IMR-90 (cell line): Measurements from ENCODE around the gene PRPF8. TPM values are rescaled to one million over a fixed set of nuclear protein-coding genes. Genes with fewer than 3 reads are reported as not detected.

Experiments used
- ATAC-seq: fragments of 200-7000 bp; cut with Tn5 transposase; 2 replicates; pipeline ENCODE4 v1.9.1; 2020; ENCODE audit warnings: low read depth, mild to moderate bottlenecking, moderate library complexity
- BruUV-seq: library from RNA; stranded (reverse); fragments of 400-500 nt; replicated peaks from 2 replicates; lab custom pipeline; 2021; lab: Mats Ljungman, UMichigan
- CTCF ChIA-PET: fragments of 300-600 bp; formaldehyde crosslinking; extraction: SDS; loops from one replicate; lab custom pipeline; 2021; ENCODE audit warnings: antibody characterized with exemption; lab: Yijun Ruan, JAX
- POLR2A ChIA-PET: fragments of 300-600 bp; sonication (Branson Sonifier 250); formaldehyde crosslinking; loops from one replicate; lab custom pipeline; 2022; ENCODE audit warnings: antibody characterized with exemption; ENCODE audit not compliant: unreplicated experiment; lab: Charles Lee
- DNase-seq: peaks from one replicate; pipeline ENCODE4 v3.0.0; 2013
- H2AFZ ChIP-seq: replicated peaks from 2 replicates; pipeline ENCODE3; 2013; ENCODE audit warnings: low read length, mild to moderate bottlenecking; ENCODE audit not compliant: poor library complexity
- H2AK5ac ChIP-seq: 2 replicates; pipeline ENCODE4 v1.6.1; 2013; ENCODE audit warnings: low read depth, low read length, inconsistent platforms
- H2AK9ac ChIP-seq: replicated peaks from 2 replicates; pipeline ENCODE3; 2013; ENCODE audit warnings: mild to moderate bottlenecking, low read depth, low read length, moderate library complexity; ENCODE audit not compliant: poor library complexity
- H2BK120ac ChIP-seq: 2 replicates; pipeline ENCODE4 v1.6.1; 2013; ENCODE audit warnings: low read depth, low read length, inconsistent platforms
- H2BK15ac ChIP-seq: 3 replicates; pipeline ENCODE4 v1.6.1; 2013; ENCODE audit warnings: low read depth, low read length, inconsistent platforms
- H2BK20ac ChIP-seq: 2 replicates; pipeline ENCODE4 v1.6.1; 2013; ENCODE audit warnings: low read depth, mild to moderate bottlenecking, inconsistent platforms, low read length, moderate library complexity
- H2BK5ac ChIP-seq: 2 replicates; pipeline ENCODE4 v1.6.1; 2013; ENCODE audit warnings: mild to moderate bottlenecking, low read depth, low read length, inconsistent platforms; ENCODE audit not compliant: poor library complexity, severe bottlenecking
- H3K14ac ChIP-seq: replicated peaks from 2 replicates; pipeline ENCODE4 v1.6.1; 2013; ENCODE audit warnings: low read depth, low read length, inconsistent platforms
- H3K18ac ChIP-seq: 2 replicates; pipeline ENCODE4 v1.6.1; 2013; ENCODE audit warnings: low read depth, low read length, control low read depth
- H3K23ac ChIP-seq: 2 replicates; pipeline ENCODE4 v1.6.1; 2013; ENCODE audit warnings: low read depth, low read length, inconsistent platforms
- H3K27ac ChIP-seq: 2 replicates; pipeline ENCODE4 v1.5.1; 2013; ENCODE audit warnings: mild to moderate bottlenecking, control low read depth, low read length; ENCODE audit not compliant: insufficient read depth
- H3K27me3 ChIP-seq: 2 replicates; pipeline ENCODE4 v1.6.1; 2013; ENCODE audit warnings: low read length; ENCODE audit not compliant: control insufficient read depth, insufficient read depth
- H3K36me3 ChIP-seq: 2 replicates; pipeline ENCODE4 v1.6.1; 2013; ENCODE audit warnings: low read length, mixed read lengths; ENCODE audit not compliant: control insufficient read depth, insufficient read depth
- H3K4ac ChIP-seq: 2 replicates; pipeline ENCODE4 v1.6.1; 2013; ENCODE audit warnings: low read depth, low read length, inconsistent platforms
- H3K4me1 ChIP-seq: 2 replicates; pipeline ENCODE4 v1.6.1; 2013; ENCODE audit warnings: low read length, mixed read lengths; ENCODE audit not compliant: control insufficient read depth, insufficient read depth
- H3K4me2 ChIP-seq: 2 replicates; pipeline ENCODE4 v1.6.1; 2013; ENCODE audit warnings: low read depth, mild to moderate bottlenecking, control low read depth, low read length, moderate library complexity
- H3K4me3 ChIP-seq: 2 replicates; pipeline ENCODE4 v1.5.1; 2013; ENCODE audit warnings: low read depth, mild to moderate bottlenecking, control low read depth, low read length, moderate library complexity; ENCODE audit not compliant: insufficient read depth
- H3K56ac ChIP-seq: 2 replicates; pipeline ENCODE4 v1.6.1; 2013; ENCODE audit warnings: low read length, inconsistent platforms; ENCODE audit not compliant: insufficient read depth; ENCODE audit errors: extremely low read depth
- H3K79me1 ChIP-seq, 2 experiments: 2 replicates each; pipeline ENCODE4 v1.6.1; 2013; ENCODE audit warnings: low read length in 2 of 2, inconsistent platforms in 1 of 2, low read depth in 1 of 2
- H3K9ac ChIP-seq: 2 replicates; pipeline ENCODE4 v1.6.1; 2013; ENCODE audit warnings: low read depth, low read length, control low read depth
- H3K9me1 ChIP-seq: 2 replicates; pipeline ENCODE4 v1.6.1; 2013; ENCODE audit warnings: low read length, inconsistent platforms; ENCODE audit not compliant: insufficient read depth
- H3K9me3 ChIP-seq: 2 replicates; pipeline ENCODE4 v1.6.1; 2013; ENCODE audit warnings: low read length; ENCODE audit not compliant: control insufficient read depth, insufficient read depth
- H4K20me1 ChIP-seq: 2 replicates; pipeline ENCODE4 v1.6.1; 2013; ENCODE audit warnings: low read length, inconsistent platforms; ENCODE audit not compliant: insufficient read depth
- H4K5ac ChIP-seq: 2 replicates; pipeline ENCODE4 v1.6.1; 2013; ENCODE audit warnings: mild to moderate bottlenecking, low read depth, low read length, control low read depth
- H4K8ac ChIP-seq, 2 experiments: 2 replicates each; pipeline ENCODE4 v1.6.1; 2013; ENCODE audit warnings: low read depth in 2 of 2, low read length in 2 of 2, control low read depth in 1 of 2, inconsistent platforms in 1 of 2
- H4K91ac ChIP-seq: 2 replicates; pipeline ENCODE4 v1.6.1; 2013; ENCODE audit warnings: low read depth, low read length, inconsistent platforms; ENCODE audit not compliant: insufficient read depth
- BHLHE40 ChIP-seq: fragments of 150-350 bp; IDR thresholded peaks from 2 replicates; pipeline ENCODE4 v1.6.1; 2016; ENCODE audit warnings: mild to moderate bottlenecking, low read depth, low read length
- CEBPB ChIP-seq: IDR thresholded peaks from 2 replicates; pipeline ENCODE4 v1.6.1; 2012; ENCODE audit warnings: low read depth, low read length, improper control_type of control experiment
- CHD1 ChIP-seq: IDR thresholded peaks from 2 replicates; pipeline ENCODE4 v1.6.1; 2012; ENCODE audit warnings: low read depth, low read length, improper control_type of control experiment
- FOS ChIP-seq: fragments of 150-350 bp; IDR thresholded peaks from 2 replicates; pipeline ENCODE4 v1.6.1; 2016; ENCODE audit warnings: low read depth, low read length
- MAFK ChIP-seq: IDR thresholded peaks from 2 replicates; pipeline ENCODE4 v1.6.1; 2012; ENCODE audit warnings: low read depth, low read length, improper control_type of control experiment
- MAZ ChIP-seq: IDR thresholded peaks from 2 replicates; pipeline ENCODE4 v1.6.1; 2012; ENCODE audit warnings: low read depth, mild to moderate bottlenecking, low read length, improper control_type of control experiment, moderate library complexity, borderline replicate concordance
- MXI1 ChIP-seq: IDR thresholded peaks from 2 replicates; pipeline ENCODE4 v1.6.1; 2012; ENCODE audit warnings: low read depth, mild to moderate bottlenecking, low read length, moderate library complexity, borderline replicate concordance
- NFE2L2 ChIP-seq: fragments of 150-350 bp; IDR thresholded peaks from 2 replicates; pipeline ENCODE4 v1.6.1; 2016; ENCODE audit warnings: low read depth, mild to moderate bottlenecking, low read length
- POLR2A ChIP-seq: IDR thresholded peaks from 2 replicates; pipeline ENCODE4 v1.6.1; 2012; ENCODE audit warnings: mild to moderate bottlenecking, low read depth, low read length
- RFX5 ChIP-seq: IDR thresholded peaks from 2 replicates; pipeline ENCODE4 v1.8.0; 2012; ENCODE audit warnings: low read depth, mild to moderate bottlenecking, low read length, moderate library complexity
- SMC3 ChIP-seq: fragments of 150-350 bp; IDR thresholded peaks from 2 replicates; pipeline ENCODE4 v1.6.1; 2016; ENCODE audit warnings: low read depth, mild to moderate bottlenecking, antibody characterized with exemption, low read length, moderate library complexity
- WGBS, 2 experiments: methylation state at CpG; one replicate each; pipeline versions ENCODE4 v1.1.5 to v1.1.7; 2013; ENCODE audit warnings: missing lambda C conversion rate in 2 of 2; ENCODE audit not compliant: insufficient read length in 1 of 2; ENCODE audit errors: extremely low coverage in 2 of 2; 5-methylcytosine and 5-hydroxymethylcytosine counted together
- dilution Hi-C: fragments of 300-500 bp; cut with HindIII; formaldehyde crosslinking; loops from one replicate; pipeline ENCODE4 v1.14.3; 2018; ENCODE audit warnings: low sequenced_read_pairs; ENCODE audit not compliant: unreplicated experiment
- in situ Hi-C: fragments of 300-500 bp; cut with MboI; formaldehyde crosslinking; loops from 3 replicates; pipeline ENCODE4 v1.14.3; 2019; ENCODE audit warnings: low sequenced_read_pairs, inconsistent platforms, mixed read lengths
- intact Hi-C: fragments of 100-400 bp; cut with micrococcal nuclease; formaldehyde crosslinking; loops from 2 replicates; pipeline ENCODE4 v1.10.0; 2022
- polyA plus RNA-seq, 3 experiments: library from polyadenylated mRNA; depleted of rRNA; stranded (reverse); fragments of >200 nt; gene quantifications; 2 replicates each; pipeline ENCODE4 v1.2.3, GENCODE V29; 2012; ENCODE audit warnings: low replicate concordance in 1 of 3
- total RNA-seq: library from RNA; depleted of rRNA; stranded (reverse); fragments of >200 nt; gene quantifications from 2 replicates; pipeline ENCODE4 v1.2.3, GENCODE V29; 2012
- TF ChIP-seq, protein P1 (sequence below): conservative IDR thresholded peaks from 2 replicates; pipeline ENCODE4 v1.5.1; 2012; ENCODE audit warnings: mild to moderate bottlenecking, low read depth, low read length, improper control_type of control experiment
- TF ChIP-seq, protein P2 (sequence below): fragments of 150-350 bp; IDR thresholded peaks from 2 replicates; pipeline ENCODE4 v1.6.1; 2016; ENCODE audit warnings: low read depth, mild to moderate bottlenecking, low read length, moderate library complexity, borderline replicate concordance

The PRPF8 gene
- total and polyA plus RNA-seq, 2 of the 4 experiments (the other 2 are of a cell fraction), result 141 to 160 TPM

DNA sequence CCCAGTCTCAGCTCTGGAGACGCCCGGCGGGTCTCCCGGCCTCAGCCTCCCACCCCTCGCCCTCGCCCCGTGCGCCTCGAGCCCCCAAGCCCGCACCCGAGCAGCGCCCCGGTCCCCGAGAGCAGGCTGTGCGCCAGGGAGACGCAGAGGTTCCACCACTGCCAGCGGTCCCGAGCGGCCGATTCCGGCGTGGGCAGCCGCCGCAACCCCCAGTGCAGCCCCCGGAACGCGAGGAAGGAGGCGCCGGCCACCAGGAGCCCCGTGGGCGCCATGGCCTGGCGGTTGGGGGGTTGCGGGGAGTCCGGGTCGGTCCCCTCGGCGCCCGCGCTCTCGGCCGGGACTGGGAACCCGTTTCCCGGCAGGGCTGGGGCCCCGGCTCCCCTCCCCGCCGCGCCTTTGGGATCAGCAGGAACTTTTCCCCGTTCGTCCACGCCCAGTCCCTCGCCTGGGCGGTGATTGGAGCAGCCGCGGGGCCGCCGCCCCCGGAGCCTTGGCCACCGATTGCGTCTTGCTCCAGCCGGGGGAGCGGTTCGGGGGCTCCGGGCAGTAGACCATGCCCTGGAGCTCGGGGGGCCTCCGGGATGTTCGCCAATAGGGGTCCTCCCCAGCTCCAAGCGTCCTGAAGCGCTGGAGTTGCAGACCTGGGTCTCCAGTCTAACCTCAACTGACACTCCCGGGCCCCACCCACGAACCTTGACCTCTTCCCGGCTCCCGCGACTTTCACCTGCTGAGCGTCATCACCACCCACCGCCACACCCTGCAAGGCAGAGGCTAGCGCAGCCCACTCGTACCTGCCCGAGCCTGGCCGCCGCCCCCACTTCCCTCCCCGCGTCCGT, 25.5 kb upstream of the PRPF8 start, which contains the start of gene TLCD2:
Gene TLCD2 (minus strand): TSS at position 407 of the 836 bp plus-strand sequence. CDS start 135 bp downstream, at position 272.
- Histone ChIP-seq H3K9ac (peak within 1 kb of the TSS; percentile 46), H3K27ac (peak within 1 kb of the TSS; percentile 53), H2AK9ac (peak within 1 kb of the TSS; percentile 18), H2BK5ac (peak within 1 kb of the TSS; percentile 25), H3K4me1 (peaks cover 27% of the 10 kb centered on the region), H4K8ac (peak within 1 kb of the TSS in 1 of 2 experiments; percentile 31; a peak in 1 of 4 replicates), H3K4ac (peak within 1 kb of the TSS; percentile 73), H4K20me1 (peaks cover 59% of the 10 kb centered on the region), H3K79me1 (peaks cover 0 to 52% of the 10 kb centered on the region in 2 experiments; a peak in 2 of 4 replicates), H3K4me2 (peak within 1 kb of the TSS; percentile 63), H4K5ac (no peak within 1 kb of the TSS; the same call in 1 of the 2 replicates), H3K56ac (no peak within 1 kb of the TSS; the same call in 1 of the 2 replicates), H4K91ac (peak within 1 kb of the TSS; percentile 33; the same call in 1 of the 2 replicates), H3K36me3 (peaks cover 43% of the 10 kb centered on the region), H3K27me3 (no peaks in the 10 kb centered on the region), H3K14ac (no peak within 1 kb of the TSS), H2AFZ (peak within 1 kb of the TSS; percentile 89), H3K4me3 (peak within 1 kb of the TSS; percentile 69), H2AK5ac (peak within 1 kb of the TSS; percentile 73), H3K9me1 (peaks cover 12% of the 10 kb centered on the region), H3K9me3 (no peaks in the 10 kb centered on the region), H2BK20ac (no peak within 1 kb of the TSS), H2BK15ac (no peak within 1 kb of the TSS), H3K18ac (peak within 1 kb of the TSS; percentile 11; the same call in 1 of the 2 replicates), H3K23ac (peak within 1 kb of the TSS; percentile 12; the same call in 1 of the 2 replicates), H2BK120ac (no peak within 1 kb of the TSS)
- dilution Hi-C loops, result no loop called here
- ChIA-PET CTCF (no interaction called here), POLR2A (interaction anchor here (0.6 kb wide), 1 partner anchor 682 kb away, joined by 3 read pairs; no protein-coding TSS in a partner anchor)
- intact Hi-C loops, result loop anchor here (2.0 kb wide), 1 partner anchor 41 kb away; no protein-coding TSS in a partner anchor
- ATAC-seq, result peak; percentile 55
- in situ Hi-C loops, result loop anchor here (25.0 kb wide), 1 partner anchor 327 kb away; the partner anchor contains the start of genes DPH1, OVCA2 and RTN4RL1
- no TSS peak for BruUV-seq
- DNase-seq, result peak; percentile 65
- WGBS, 2 experiments, result 1% methylated on average over 35 of the region's 83 CpGs; no CpG with 5 or more reads in 1 of the 2 experiments
- TF ChIP-seq, protein P1, sequence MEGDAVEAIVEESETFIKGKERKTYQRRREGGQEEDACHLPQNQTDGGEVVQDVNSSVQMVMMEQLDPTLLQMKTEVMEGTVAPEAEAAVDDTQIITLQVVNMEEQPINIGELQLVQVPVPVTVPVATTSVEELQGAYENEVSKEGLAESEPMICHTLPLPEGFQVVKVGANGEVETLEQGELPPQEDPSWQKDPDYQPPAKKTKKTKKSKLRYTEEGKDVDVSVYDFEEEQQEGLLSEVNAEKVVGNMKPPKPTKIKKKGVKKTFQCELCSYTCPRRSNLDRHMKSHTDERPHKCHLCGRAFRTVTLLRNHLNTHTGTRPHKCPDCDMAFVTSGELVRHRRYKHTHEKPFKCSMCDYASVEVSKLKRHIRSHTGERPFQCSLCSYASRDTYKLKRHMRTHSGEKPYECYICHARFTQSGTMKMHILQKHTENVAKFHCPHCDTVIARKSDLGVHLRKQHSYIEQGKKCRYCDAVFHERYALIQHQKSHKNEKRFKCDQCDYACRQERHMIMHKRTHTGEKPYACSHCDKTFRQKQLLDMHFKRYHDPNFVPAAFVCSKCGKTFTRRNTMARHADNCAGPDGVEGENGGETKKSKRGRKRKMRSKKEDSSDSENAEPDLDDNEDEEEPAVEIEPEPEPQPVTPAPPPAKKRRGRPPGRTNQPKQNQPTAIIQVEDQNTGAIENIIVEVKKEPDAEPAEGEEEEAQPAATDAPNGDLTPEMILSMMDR, result no peak
- TF ChIP-seq, protein P2, sequence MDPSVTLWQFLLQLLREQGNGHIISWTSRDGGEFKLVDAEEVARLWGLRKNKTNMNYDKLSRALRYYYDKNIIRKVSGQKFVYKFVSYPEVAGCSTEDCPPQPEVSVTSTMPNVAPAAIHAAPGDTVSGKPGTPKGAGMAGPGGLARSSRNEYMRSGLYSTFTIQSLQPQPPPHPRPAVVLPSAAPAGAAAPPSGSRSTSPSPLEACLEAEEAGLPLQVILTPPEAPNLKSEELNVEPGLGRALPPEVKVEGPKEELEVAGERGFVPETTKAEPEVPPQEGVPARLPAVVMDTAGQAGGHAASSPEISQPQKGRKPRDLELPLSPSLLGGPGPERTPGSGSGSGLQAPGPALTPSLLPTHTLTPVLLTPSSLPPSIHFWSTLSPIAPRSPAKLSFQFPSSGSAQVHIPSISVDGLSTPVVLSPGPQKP, result no peak
- peak; percentile 19; the same call in 1 of the 2 replicates for TF ChIP-seq MXI1
- peak; percentile 39; the same call in 1 of the 2 replicates for TF ChIP-seq CEBPB
- TF ChIP-seq CHD1, result no peak
- TF ChIP-seq MAZ, result peak; percentile 75; the same call in 1 of the 2 replicates
- no peak for TF ChIP-seq MAFK
- TF ChIP-seq RFX5, result no peak
- TF ChIP-seq BHLHE40, result no peak
- TF ChIP-seq FOS, result no peak
- no peak for TF ChIP-seq SMC3
- TF ChIP-seq NFE2L2, result no peak
- TF ChIP-seq POLR2A, result peak; percentile 84
